ENCODE measurements around the gene CA14. TPM values are rescaled to one million over a fixed set of nuclear protein-coding genes. Genes with fewer than 3 reads are reported as not detected.
"Not testable (repeated sequence)": the region's sequence is repeated elsewhere in the genome, so short reads cannot be mapped to it uniquely, and the experiment has no call there.

CA14 gene
- total RNA-seq = 1 to 10 TPM in 1 of 6 donors, under 1 TPM in 3, not detected in 2; 0.61 to 1.0 (median 0.63) TPM

DNA sequence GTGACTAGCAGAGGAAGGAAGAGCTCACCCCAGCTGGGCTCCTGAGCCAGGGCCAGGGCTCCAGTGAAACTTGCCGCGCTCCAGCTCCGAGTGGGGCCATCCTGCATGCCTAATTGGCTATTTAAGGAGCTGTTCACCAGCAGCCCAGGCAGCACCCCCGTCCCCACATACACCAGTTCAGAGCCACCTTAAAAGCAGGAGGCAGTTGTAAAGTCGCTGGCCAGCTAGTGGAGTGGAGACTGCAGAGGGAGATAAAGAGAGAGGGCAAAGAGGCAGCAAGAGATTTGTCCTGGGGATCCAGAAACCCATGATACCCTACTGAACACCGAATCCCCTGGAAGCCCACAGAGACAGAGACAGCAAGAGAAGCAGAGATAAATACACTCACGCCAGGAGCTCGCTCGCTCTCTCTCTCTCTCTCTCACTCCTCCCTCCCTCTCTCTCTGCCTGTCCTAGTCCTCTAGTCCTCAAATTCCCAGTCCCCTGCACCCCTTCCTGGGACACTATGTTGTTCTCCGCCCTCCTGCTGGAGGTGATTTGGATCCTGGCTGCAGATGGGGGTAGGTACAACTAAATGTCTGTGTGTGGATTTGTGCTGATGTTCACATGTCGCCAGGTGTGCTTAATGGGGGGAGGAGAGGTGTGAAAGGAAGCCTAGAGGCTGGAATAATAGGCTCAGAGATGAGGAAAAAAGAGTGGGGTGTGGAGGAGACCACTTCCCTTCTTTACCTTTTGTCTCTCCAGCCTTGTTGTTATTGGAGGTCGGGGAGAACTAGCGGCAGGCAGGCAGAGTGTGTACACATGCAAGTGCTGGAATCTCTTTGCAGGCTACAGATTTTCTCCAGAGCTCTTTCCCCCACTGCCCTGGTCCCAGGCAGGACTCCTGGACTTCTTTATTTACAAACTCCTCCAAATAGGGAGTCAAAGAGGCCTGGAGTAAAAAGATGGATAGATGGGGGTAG is at the start of gene CA14:
TSS of gene CA14 (plus strand) at position 151 of the 962 bp plus-strand sequence. CDS start at position 506, 355 bp downstream.
- no peak for DNase-seq

DNA sequence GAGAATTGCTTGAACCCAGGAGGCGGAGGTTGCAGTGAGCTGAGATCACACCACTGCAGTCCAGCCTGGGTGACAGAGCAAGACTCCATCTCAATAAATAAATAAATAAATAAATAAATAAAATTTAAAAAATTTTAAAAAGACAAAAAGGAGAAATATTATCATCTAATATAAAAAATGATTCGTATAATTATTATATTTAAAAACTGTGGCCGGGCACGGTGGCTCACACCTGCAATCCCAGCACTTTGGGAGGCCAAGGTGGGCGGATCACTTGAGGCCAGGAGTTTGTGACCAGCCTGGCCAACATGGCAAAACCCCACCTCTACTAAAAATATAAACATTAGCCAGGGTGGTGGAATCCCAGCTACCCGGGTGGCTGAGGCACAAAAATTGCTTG is 49.1 kb upstream of the CA14 start:
- DNase-seq; H3K27ac ChIP-seq; H3K27me3 ChIP-seq; H3K4me3 ChIP-seq; H3K9me3 ChIP-seq; H3K36me3 ChIP-seq; ATAC-seq (ENCODE audit: low FRiP score in 2 of 2); H3K4me1 ChIP-seq: not testable (repeated sequence)
- 83 to 94% methylated on average over 6 of the region's 6 CpGs for WGBS, 2 donors

More for the DNA sequence above, at the start of gene CA14:
- H3K9me3 ChIP-seq = no peaks in the 10 kb centered on the region
- H3K4me1 ChIP-seq = peaks cover 9 to 23% (median 13%) of the 10 kb centered on the region in 4 donors
- no peaks in the 10 kb centered on the region for H3K36me3 ChIP-seq
- H3K27me3 ChIP-seq = peaks cover 0 to 4% (median 0%) of the 10 kb centered on the region in 4 donors
- H3K4me3 ChIP-seq = no peak within 1 kb of the TSS
- no peak within 1 kb of the TSS for H3K27ac ChIP-seq
- ATAC-seq (ENCODE audit: low FRiP score in 2 of 2) = no peak
- TF ChIP-seq POLR2AphosphoS5 (IDR thresholded peaks at IDR 0.05) (no peak), EP300 (IDR thresholded peaks at IDR 0.05) (no peak), POLR2A (IDR thresholded peaks at IDR 0.05) (no peak)
- TF ChIP-seq, protein P1, sequence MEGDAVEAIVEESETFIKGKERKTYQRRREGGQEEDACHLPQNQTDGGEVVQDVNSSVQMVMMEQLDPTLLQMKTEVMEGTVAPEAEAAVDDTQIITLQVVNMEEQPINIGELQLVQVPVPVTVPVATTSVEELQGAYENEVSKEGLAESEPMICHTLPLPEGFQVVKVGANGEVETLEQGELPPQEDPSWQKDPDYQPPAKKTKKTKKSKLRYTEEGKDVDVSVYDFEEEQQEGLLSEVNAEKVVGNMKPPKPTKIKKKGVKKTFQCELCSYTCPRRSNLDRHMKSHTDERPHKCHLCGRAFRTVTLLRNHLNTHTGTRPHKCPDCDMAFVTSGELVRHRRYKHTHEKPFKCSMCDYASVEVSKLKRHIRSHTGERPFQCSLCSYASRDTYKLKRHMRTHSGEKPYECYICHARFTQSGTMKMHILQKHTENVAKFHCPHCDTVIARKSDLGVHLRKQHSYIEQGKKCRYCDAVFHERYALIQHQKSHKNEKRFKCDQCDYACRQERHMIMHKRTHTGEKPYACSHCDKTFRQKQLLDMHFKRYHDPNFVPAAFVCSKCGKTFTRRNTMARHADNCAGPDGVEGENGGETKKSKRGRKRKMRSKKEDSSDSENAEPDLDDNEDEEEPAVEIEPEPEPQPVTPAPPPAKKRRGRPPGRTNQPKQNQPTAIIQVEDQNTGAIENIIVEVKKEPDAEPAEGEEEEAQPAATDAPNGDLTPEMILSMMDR (IDR thresholded peaks at IDR 0.05) = no peak
- 56 to 62% methylated on average over 10 to 12 of the region's 13 CpGs for WGBS, 2 donors

DNA sequence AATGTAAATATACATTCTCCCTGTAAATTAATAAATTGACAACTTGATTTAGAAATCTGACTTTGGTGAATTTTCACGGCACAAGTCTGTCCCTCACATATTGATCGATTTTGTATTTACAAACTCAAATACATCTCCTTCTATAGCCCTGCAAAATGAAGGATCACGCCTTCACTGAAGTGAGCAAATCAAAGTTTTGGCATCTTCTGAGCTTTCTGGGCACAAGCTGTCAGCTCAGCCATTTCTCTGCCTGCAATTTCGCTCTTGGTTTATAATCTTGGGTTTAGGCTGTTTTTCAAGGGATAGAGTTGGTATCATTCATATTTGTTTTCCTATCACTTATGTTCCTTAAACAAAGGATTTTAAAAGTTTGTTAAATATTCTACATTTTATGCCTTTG is 47.5 kb upstream of the CA14 start:
- Histone ChIP-seq H3K27ac (no peak overlapping the region), H3K4me1 (peaks cover 4 to 5% (median 4%) of the 10 kb centered on the region in 4 donors), H3K27me3 (no peaks in the 10 kb centered on the region), H3K9me3 (no peaks in the 10 kb centered on the region), H3K4me3 (no peak overlapping the region), H3K36me3 (no peaks in the 10 kb centered on the region)
- WGBS, 2 donors = 95% methylated on average over 4 of the region's 4 CpGs
- no peak for TF ChIP-seq POLR2A (IDR thresholded peaks at IDR 0.05)
- TF ChIP-seq EP300 (IDR thresholded peaks at IDR 0.05) = no peak
- no peak for TF ChIP-seq POLR2AphosphoS5 (IDR thresholded peaks at IDR 0.05)
- TF ChIP-seq, protein P1 (IDR thresholded peaks at IDR 0.05) = no peak
- no peak for DNase-seq
- ATAC-seq (ENCODE audit: low FRiP score in 2 of 2) = no peak

DNA sequence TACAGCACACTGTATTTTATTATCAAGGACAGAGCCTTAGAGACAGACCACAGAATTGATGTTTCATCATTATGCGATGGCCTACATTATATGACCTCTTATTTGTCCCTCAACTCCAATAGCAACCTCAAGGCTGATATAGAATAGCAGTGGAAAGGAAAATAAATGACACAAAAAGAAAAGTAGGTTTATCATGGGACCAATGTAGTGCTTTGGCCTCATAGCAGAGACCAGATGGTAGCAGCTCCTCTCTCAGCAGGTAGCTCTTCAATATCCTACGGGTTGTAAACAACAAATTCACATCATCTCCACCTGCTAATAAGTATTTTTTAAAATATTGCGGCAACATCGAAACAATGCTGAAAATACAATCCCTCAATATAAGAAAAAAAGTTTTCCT is 46.9 kb upstream of the CA14 start:
- no peak overlapping the region for H3K27ac ChIP-seq
- WGBS, 2 donors = 86 to 90% methylated on average over 4 of the region's 4 CpGs
- no peaks in the 10 kb centered on the region for H3K9me3 ChIP-seq
- no peak overlapping the region for H3K4me3 ChIP-seq
- no peaks in the 10 kb centered on the region for H3K36me3 ChIP-seq
- H3K27me3 ChIP-seq = no peaks in the 10 kb centered on the region
- no peak for TF ChIP-seq POLR2AphosphoS5 (IDR thresholded peaks at IDR 0.05)
- TF ChIP-seq, protein P1 (IDR thresholded peaks at IDR 0.05) = no peak
- no peak for TF ChIP-seq EP300 (IDR thresholded peaks at IDR 0.05)
- TF ChIP-seq POLR2A (IDR thresholded peaks at IDR 0.05) = no peak
- peaks cover 4 to 5% (median 4%) of the 10 kb centered on the region in 4 donors for H3K4me1 ChIP-seq
- no peak for DNase-seq
- no peak for ATAC-seq (ENCODE audit: low FRiP score in 2 of 2)

DNA sequence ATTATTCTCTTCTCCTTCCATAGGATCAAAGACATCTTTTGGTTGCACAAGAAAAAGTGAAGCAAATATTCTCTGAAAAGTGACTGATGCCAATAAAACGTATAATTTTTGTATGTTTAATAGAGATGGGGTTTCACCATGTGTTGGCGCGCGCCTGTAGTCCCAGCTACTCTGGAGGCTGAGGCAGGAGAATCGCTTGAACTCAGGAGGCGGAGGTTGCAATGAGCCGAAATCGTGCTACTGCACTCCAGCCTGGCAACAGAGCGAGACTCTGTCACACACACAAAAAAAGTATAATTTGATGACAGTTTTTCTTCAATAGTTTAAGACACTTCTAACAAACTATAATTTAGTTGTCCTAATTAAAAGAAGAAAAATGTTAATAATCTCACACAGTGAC is 45.5 kb upstream of the CA14 start:
- H3K27me3 ChIP-seq = no peaks in the 10 kb centered on the region
- no peak for DNase-seq
- TF ChIP-seq POLR2AphosphoS5 (IDR thresholded peaks at IDR 0.05) (no peak), EP300 (IDR thresholded peaks at IDR 0.05) (no peak), POLR2A (IDR thresholded peaks at IDR 0.05) (no peak)
- TF ChIP-seq, protein P1 (IDR thresholded peaks at IDR 0.05) = no peak

More for the DNA sequence above, 45.5 kb upstream of the CA14 start:
- H3K27ac ChIP-seq = no peak overlapping the region
- H3K4me1 ChIP-seq = peaks cover 4 to 5% (median 4%) of the 10 kb centered on the region in 4 donors
- ATAC-seq (ENCODE audit: low FRiP score in 2 of 2) = no peak
- H3K9me3 ChIP-seq = no peaks in the 10 kb centered on the region
- no peak overlapping the region for H3K4me3 ChIP-seq
- H3K36me3 ChIP-seq = no peaks in the 10 kb centered on the region
- 95 to 97% methylated on average over 9 of the region's 9 CpGs for WGBS, 2 donors

Data from upper lobe of left lung (tissue), 6 donors.